ENCODE data around the gene YPEL4.

The YPEL4 gene

GRCh38 chr11:57648801-57649735, 644 bp downstream of the YPEL4 start:
- DNase-seq: peak; percentile 40

- DNase-seq: peak; percentile 40
These were observed 1.5 kb downstream of the YPEL4 start for GRCh38 chr11:57647960-57648800.

- DNase-seq: peak; percentile 38
These were observed 2.3 kb downstream of the YPEL4 start for GRCh38 chr11:57647372-57647771.

GRCh38 chr11:57646799-57647303, 2.9 kb downstream of the YPEL4 start:
- no peak for DNase-seq

- no peak for DNase-seq
These were observed 3.4 kb downstream of the YPEL4 start for GRCh38 chr11:57646194-57646798.

- peak; percentile 36 for DNase-seq
These were observed 4.0 kb downstream of the YPEL4 start for GRCh38 chr11:57645689-57646085.

GRCh38 chr11:57644748-57645688, 4.7 kb downstream of the YPEL4 start:
- DNase-seq: peak; percentile 83

GRCh38 chr11:57643802-57644201, 5.9 kb downstream of the YPEL4 start:
- DNase-seq: no peak

- peak; percentile 52 for DNase-seq
These were observed 8.5 kb downstream of the YPEL4 start for GRCh38 chr11:57641011-57641807.

GRCh38 chr11:57640068-57640800, 9.5 kb downstream of the YPEL4 start:
- DNase-seq: no peak

GRCh38 chr11:57639321-57640067, 10.2 kb downstream of the YPEL4 start:
- peak; percentile 91 for DNase-seq

- peak; percentile 38 for DNase-seq
These were observed 10.8 kb downstream of the YPEL4 start for GRCh38 chr11:57638811-57639320.

GRCh38 chr11:57638005-57638781, 11.5 kb downstream of the YPEL4 start:
- peak; percentile 94 for DNase-seq

- DNase-seq: no peak
These were observed 12.1 kb downstream of the YPEL4 start for GRCh38 chr11:57637626-57638004.

GRCh38 chr11:57635246-57635645, 14.5 kb downstream of the YPEL4 start:
- no peak for DNase-seq

GRCh38 chr11:57634311-57634710, 15.4 kb downstream of the YPEL4 start:
- DNase-seq: no peak

- no peak for DNase-seq
These were observed 16.2 kb downstream of the YPEL4 start for GRCh38 chr11:57633394-57634070.

GRCh38 chr11:57632116-57632515, 17.6 kb downstream of the YPEL4 start:
- DNase-seq: no peak

Measured in left hindlimb (tissue), 1 donor.